Esophagus muscularis mucosa (tissue), 4 donors: ENCODE measurements around the gene EXOC6B. TPM values are rescaled to one million over a fixed set of nuclear protein-coding genes. Genes with fewer than 3 reads are reported as not detected.

Experiments used
- DNase-seq: peaks from one replicate; pipeline ENCODE4 v3.0.0-alpha.2; 2017; ENCODE audit errors: extremely low spot score
- H3K27ac ChIP-seq, 4 donors: fragments of 200-600 bp; sonication (generic); replicated peaks in 1 of 4; 1 replicate in 3 of 4; 2 replicates in 1 of 4; pipeline ENCODE4 v1.5.1; 2016 to 2019; ENCODE audit warnings: mild to moderate bottlenecking in 1 of 4
- H3K27me3 ChIP-seq, 4 donors: fragments of 200-600 bp; sonication (generic); one replicate each; pipeline versions ENCODE4 v1.5.1 to v1.6.0; 2016 to 2019
- H3K36me3 ChIP-seq, 4 donors: fragments of 200-600 bp; sonication (generic); one replicate each; pipeline ENCODE4 v1.5.1; 2016 to 2019
- H3K4me1 ChIP-seq, 4 donors: fragments of 200-600 bp; sonication (generic); one replicate each; pipeline ENCODE4 v1.5.1; 2016 to 2019
- H3K4me3 ChIP-seq, 4 donors: fragments of 200-600 bp; sonication (generic); 1 replicate in 2 of 4; 2 replicates in 2 of 4; pipeline ENCODE4 v1.5.1; 2016 to 2019; ENCODE audit warnings: mild to moderate bottlenecking in 4 of 4, moderate library complexity in 1 of 4
- H3K9me3 ChIP-seq, 4 donors: fragments of 200-600 bp; sonication (generic); 1 replicate in 3 of 4; 2 replicates in 1 of 4; pipeline ENCODE4 v1.5.1; 2016 to 2019
- CTCF ChIP-seq, 3 experiments: fragments of 200-600 bp in 2 of 3; fragments of 450-650 bp in 1 of 3; sonication (generic) in 2 of 3; IDR thresholded peaks; one replicate each; pipeline ENCODE4 v1.5.1; 2017 to 2019; ENCODE audit warnings: antibody characterized with exemption in 3 of 3, mild to moderate bottlenecking in 2 of 3, moderate library complexity in 1 of 3
- EP300 ChIP-seq: sonication (generic); formaldehyde crosslinking; IDR thresholded peaks from one replicate; pipeline ENCODE4 v1.6.1; 2017; ENCODE audit warnings: antibody characterized with exemption
- POLR2A ChIP-seq: fragments of 450-650 bp; IDR thresholded peaks from one replicate; pipeline ENCODE4 v1.6.1; 2017; ENCODE audit warnings: antibody characterized with exemption, moderate library complexity, mild to moderate bottlenecking, low read depth
- POLR2AphosphoS5 ChIP-seq, 2 donors: sonication (generic); formaldehyde crosslinking; IDR thresholded peaks; one replicate each; pipeline ENCODE4 v1.6.1; 2017; ENCODE audit warnings: antibody characterized with exemption in 2 of 2
- WGBS: methylation state at CpG from one replicate; pipeline ENCODE4 v1.1.5; 2018; 5-methylcytosine and 5-hydroxymethylcytosine counted together
- intact Hi-C: fragments of 100-400 bp; cut with DNase I; formaldehyde crosslinking; loops from one replicate; pipeline ENCODE4 v1.15.1; 2023
- total RNA-seq, 4 donors: library from RNA; depleted of rRNA; stranded (reverse); fragments of >200 nt; gene quantifications; one replicate each; pipeline versions ENCODE4 v1.1.0 to v1.2.1, GENCODE V29; 2016

The EXOC6B gene
- total RNA-seq, 4 donors from 2014 or later: 24.5 to 45.9 (median 37.4) TPM

- no peaks in the 10 kb centered on the region for H3K4me1 ChIP-seq
- DNase-seq: no peak
- H3K9me3 ChIP-seq: no peaks in the 10 kb centered on the region
- no peak overlapping the region for H3K4me3 ChIP-seq
- intact Hi-C loops: no loop called here
- H3K27ac ChIP-seq: no peak overlapping the region
- TF ChIP-seq EP300: no peak
- TF ChIP-seq POLR2AphosphoS5 (IDR thresholded peaks at IDR 0.05): no peak
- TF ChIP-seq CTCF (IDR thresholded peaks at IDR 0.05): no peak
- no peak for TF ChIP-seq POLR2A
- no peaks in the 10 kb centered on the region for H3K27me3 ChIP-seq
- WGBS: 93% methylated on average over 1 of the region's 1 CpG
- no peaks in the 10 kb centered on the region for H3K36me3 ChIP-seq
Observed at GRCh38 chr2:72526623-72527022, 299.2 kb downstream of the EXOC6B start.

GRCh38 chr2:72524071-72524470 is 301.8 kb downstream of the EXOC6B start:
- DNase-seq: no peak
- H3K4me3 ChIP-seq: no peak overlapping the region
- H3K36me3 ChIP-seq: no peaks in the 10 kb centered on the region
- H3K9me3 ChIP-seq: no peaks in the 10 kb centered on the region
- no peaks in the 10 kb centered on the region for H3K27me3 ChIP-seq
- intact Hi-C loops: no loop called here
- 98% methylated on average over 2 of the region's 2 CpGs for WGBS
- H3K27ac ChIP-seq: no peak overlapping the region
- TF ChIP-seq POLR2AphosphoS5 (IDR thresholded peaks at IDR 0.05) (no peak), EP300 (no peak), CTCF (IDR thresholded peaks at IDR 0.05) (no peak), POLR2A (no peak)
- peaks cover 0 to 2% (median under 1%) of the 10 kb centered on the region in 4 donors for H3K4me1 ChIP-seq

- 90% methylated on average over 3 of the region's 3 CpGs for WGBS
- Histone ChIP-seq H3K27ac (no peak overlapping the region), H3K4me1 (peaks cover 8 to 15% (median 13%) of the 10 kb centered on the region in 4 donors), H3K36me3 (peaks cover 0 to 9% (median 6%) of the 10 kb centered on the region in 4 donors), H3K9me3 (no peaks in the 10 kb centered on the region), H3K4me3 (no peak overlapping the region), H3K27me3 (no peaks in the 10 kb centered on the region)
- intact Hi-C loops: no loop called here
- DNase-seq: no peak
- TF ChIP-seq POLR2AphosphoS5 (IDR thresholded peaks at IDR 0.05) (no peak), CTCF (IDR thresholded peaks at IDR 0.05) (no peak), EP300 (no peak), POLR2A (no peak)
Observed at GRCh38 chr2:72515696-72516095, 310.1 kb downstream of the EXOC6B start.

GRCh38 chr2:72513011-72513410 is 312.8 kb downstream of the EXOC6B start:
- Histone ChIP-seq H3K27me3 (no peaks in the 10 kb centered on the region), H3K27ac (no peak overlapping the region), H3K4me1 (peaks cover 0 to 13% (median 1%) of the 10 kb centered on the region in 4 donors), H3K4me3 (no peak overlapping the region), H3K9me3 (no peaks in the 10 kb centered on the region), H3K36me3 (peaks cover 0 to 9% (median 6%) of the 10 kb centered on the region in 4 donors)
- 100% methylated on average over 3 of the region's 3 CpGs for WGBS
- no peak for DNase-seq
- intact Hi-C loops: no loop called here
- TF ChIP-seq POLR2A (no peak), POLR2AphosphoS5 (IDR thresholded peaks at IDR 0.05) (no peak), CTCF (IDR thresholded peaks at IDR 0.05) (no peak), EP300 (no peak)

- Histone ChIP-seq H3K36me3 (peaks cover 0 to 9% (median 6%) of the 10 kb centered on the region in 4 donors), H3K27me3 (no peaks in the 10 kb centered on the region), H3K9me3 (no peaks in the 10 kb centered on the region), H3K4me3 (no peak overlapping the region), H3K27ac (no peak overlapping the region), H3K4me1 (peaks cover 0 to 11% (median 0%) of the 10 kb centered on the region in 4 donors)
- TF ChIP-seq POLR2AphosphoS5 (IDR thresholded peaks at IDR 0.05): no peak
- TF ChIP-seq CTCF (IDR thresholded peaks at IDR 0.05): no peak
- no peak for TF ChIP-seq EP300
- TF ChIP-seq POLR2A: no peak
- 88% methylated on average over 1 of the region's 1 CpG for WGBS
- intact Hi-C loops: no loop called here
- no peak for DNase-seq
Observed at GRCh38 chr2:72512376-72512775, 313.5 kb downstream of the EXOC6B start.
